Ectodermal cell (in vitro differentiated cells): Measurements from ENCODE around the gene MYO5B.

Experiments
- H3K27ac ChIP-seq: 2 replicates; pipeline ENCODE4 v1.7.0; 2013; ENCODE audit warnings: mild to moderate bottlenecking, low read depth, low read length; ENCODE audit not compliant: insufficient read depth, poor library complexity, severe bottlenecking
- H3K27me3 ChIP-seq: 2 replicates; pipeline ENCODE4 v1.7.0; 2013; ENCODE audit warnings: mild to moderate bottlenecking, low read length; ENCODE audit not compliant: insufficient read depth, control insufficient read depth, poor library complexity, severe bottlenecking
- H3K36me3 ChIP-seq: one replicate; pipeline ENCODE4 v1.7.0; 2013; ENCODE audit warnings: low read length; ENCODE audit not compliant: control insufficient read depth, insufficient read depth
- H3K4me1 ChIP-seq: one replicate; pipeline ENCODE4 v1.7.0; 2013; ENCODE audit warnings: low read length; ENCODE audit not compliant: control insufficient read depth, insufficient read depth
- H3K4me3 ChIP-seq: 2 replicates; pipeline ENCODE4 v1.7.0; 2013; ENCODE audit warnings: low read depth, low read length, control low read depth; ENCODE audit not compliant: insufficient read depth
- H3K9me3 ChIP-seq: 2 replicates; pipeline ENCODE4 v1.7.0; 2013; ENCODE audit warnings: mild to moderate bottlenecking, low read length, moderate library complexity; ENCODE audit not compliant: control insufficient read depth
- WGBS, 2 experiments: methylation state at CpG; one replicate each; pipeline ENCODE4 v1.1.7; 2013; ENCODE audit warnings: missing lambda C conversion rate in 2 of 2; 5-methylcytosine and 5-hydroxymethylcytosine counted together

Gene MYO5B

DNA sequence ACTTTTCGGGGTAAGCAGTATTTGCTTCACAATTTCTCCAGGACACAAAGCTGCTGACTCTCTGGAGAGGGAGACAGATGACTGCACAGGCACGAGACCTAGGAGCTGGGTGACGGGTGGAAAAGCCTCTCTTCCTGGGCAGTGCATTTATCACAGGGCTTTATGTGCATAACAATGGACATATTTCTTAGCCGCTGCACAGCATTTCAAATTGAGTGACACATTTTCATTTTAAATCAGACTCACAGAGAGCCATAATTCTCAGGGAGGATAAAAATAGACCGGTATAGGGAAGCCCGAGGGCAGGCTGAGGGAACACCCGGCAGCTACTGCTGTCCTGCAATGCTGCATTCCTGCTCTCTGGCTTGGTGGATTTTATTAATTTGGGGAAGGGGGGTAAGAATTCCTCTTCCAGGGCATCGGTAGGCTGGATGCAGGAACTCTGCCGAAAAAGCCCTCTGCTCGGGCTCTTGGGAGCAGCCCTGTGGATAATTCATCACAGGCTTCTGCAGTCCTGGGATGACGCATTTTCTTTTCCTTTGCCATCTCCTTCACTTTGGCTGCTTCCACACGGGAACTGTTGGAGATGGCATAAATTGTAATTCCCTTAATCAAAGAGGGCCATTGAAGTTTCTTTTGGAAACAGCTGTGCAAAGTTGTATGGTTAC lies 273.5 kb downstream of the MYO5B start:
- Histone ChIP-seq H3K4me3 (no peak overlapping the region), H3K9me3 (no peaks in the 10 kb centered on the region), H3K27me3 (no peaks in the 10 kb centered on the region), H3K36me3 (no peaks in the 10 kb centered on the region), H3K4me1 (peaks cover 23% of the 10 kb centered on the region), H3K27ac (no peak overlapping the region)
- WGBS, 2 experiments = 89 to 92% methylated on average over 12 of the region's 12 CpGs

GRCh38 chr18:49920731-49921130 lies 274.2 kb downstream of the MYO5B start:
- no peaks in the 10 kb centered on the region for H3K27me3 ChIP-seq
- WGBS, 2 experiments = 67 to 69% methylated on average over 4 to 5 of the region's 6 CpGs
- H3K4me1 ChIP-seq = peaks cover 23% of the 10 kb centered on the region
- no peaks in the 10 kb centered on the region for H3K9me3 ChIP-seq
- no peak overlapping the region for H3K4me3 ChIP-seq
- no peak overlapping the region for H3K27ac ChIP-seq
- H3K36me3 ChIP-seq = no peaks in the 10 kb centered on the region

- H3K4me1 ChIP-seq = peaks cover 19% of the 10 kb centered on the region
- no peaks in the 10 kb centered on the region for H3K27me3 ChIP-seq
- 96 to 97% methylated on average over 5 of the region's 5 CpGs for WGBS, 2 experiments
- H3K4me3 ChIP-seq = no peak overlapping the region
- no peaks in the 10 kb centered on the region for H3K36me3 ChIP-seq
- no peak overlapping the region for H3K27ac ChIP-seq
- peaks cover under 1% of the 10 kb centered on the region for H3K9me3 ChIP-seq
Observed at GRCh38 chr18:49917742-49918141, 277.2 kb downstream of the MYO5B start.

- H3K4me3 ChIP-seq = no peak overlapping the region
- H3K36me3 ChIP-seq = no peaks in the 10 kb centered on the region
- peaks cover 11% of the 10 kb centered on the region for H3K4me1 ChIP-seq
- H3K27ac ChIP-seq = no peak overlapping the region
- H3K9me3 ChIP-seq = peaks cover 4% of the 10 kb centered on the region
- 85 to 88% methylated on average over 7 of the region's 7 CpGs for WGBS, 2 experiments
- H3K27me3 ChIP-seq = no peaks in the 10 kb centered on the region
Observed at GRCh38 chr18:49915352-49915751, 279.6 kb downstream of the MYO5B start.

GRCh38 chr18:49913221-49913620 lies 281.7 kb downstream of the MYO5B start:
- H3K27me3 ChIP-seq = no peaks in the 10 kb centered on the region
- no peak overlapping the region for H3K4me3 ChIP-seq
- peaks cover 7% of the 10 kb centered on the region for H3K4me1 ChIP-seq
- 90 to 91% methylated on average over 3 of the region's 3 CpGs for WGBS, 2 experiments
- H3K9me3 ChIP-seq = peaks cover 4% of the 10 kb centered on the region
- no peaks in the 10 kb centered on the region for H3K36me3 ChIP-seq
- no peak overlapping the region for H3K27ac ChIP-seq

GRCh38 chr18:49911427-49911826 lies 283.5 kb downstream of the MYO5B start:
- WGBS, 2 experiments = 21 to 23% methylated on average over 4 of the region's 4 CpGs
- Histone ChIP-seq H3K9me3 (peaks cover 4% of the 10 kb centered on the region), H3K4me3 (no peak overlapping the region), H3K27ac (no peak overlapping the region), H3K4me1 (peaks cover 12% of the 10 kb centered on the region), H3K27me3 (no peaks in the 10 kb centered on the region), H3K36me3 (no peaks in the 10 kb centered on the region)

- Histone ChIP-seq H3K4me1 (peaks cover 12% of the 10 kb centered on the region), H3K27me3 (no peaks in the 10 kb centered on the region), H3K4me3 (no peak overlapping the region), H3K36me3 (no peaks in the 10 kb centered on the region), H3K27ac (no peak overlapping the region), H3K9me3 (peaks cover 4% of the 10 kb centered on the region)
- 78 to 86% methylated on average over 2 of the region's 2 CpGs for WGBS, 2 experiments
Observed at GRCh38 chr18:49910986-49911385, 284.0 kb downstream of the MYO5B start.

DNA sequence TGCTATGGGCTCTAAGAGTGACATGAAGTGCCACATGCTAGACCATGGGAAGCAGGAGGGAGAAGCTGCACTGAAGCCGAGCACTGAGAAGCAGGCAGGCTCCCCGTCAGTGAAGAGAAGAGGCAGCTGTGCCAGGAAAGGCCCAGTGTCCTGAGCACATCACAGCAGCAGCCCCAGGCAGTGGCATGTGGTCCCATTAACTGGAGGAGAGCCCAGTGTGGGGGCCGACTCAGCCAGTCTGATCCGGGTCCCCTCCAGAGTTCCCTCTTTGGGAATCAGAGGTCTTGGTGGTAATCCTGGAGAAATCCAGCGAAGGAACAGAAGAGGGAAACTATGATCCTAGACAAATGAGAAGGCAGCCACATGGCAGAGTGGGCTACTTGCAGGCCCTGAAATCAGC lies 284.9 kb downstream of the MYO5B start:
- H3K27me3 ChIP-seq = no peaks in the 10 kb centered on the region
- no peak overlapping the region for H3K27ac ChIP-seq
- WGBS, 2 experiments = 79 to 81% methylated on average over 5 of the region's 5 CpGs

DNA sequence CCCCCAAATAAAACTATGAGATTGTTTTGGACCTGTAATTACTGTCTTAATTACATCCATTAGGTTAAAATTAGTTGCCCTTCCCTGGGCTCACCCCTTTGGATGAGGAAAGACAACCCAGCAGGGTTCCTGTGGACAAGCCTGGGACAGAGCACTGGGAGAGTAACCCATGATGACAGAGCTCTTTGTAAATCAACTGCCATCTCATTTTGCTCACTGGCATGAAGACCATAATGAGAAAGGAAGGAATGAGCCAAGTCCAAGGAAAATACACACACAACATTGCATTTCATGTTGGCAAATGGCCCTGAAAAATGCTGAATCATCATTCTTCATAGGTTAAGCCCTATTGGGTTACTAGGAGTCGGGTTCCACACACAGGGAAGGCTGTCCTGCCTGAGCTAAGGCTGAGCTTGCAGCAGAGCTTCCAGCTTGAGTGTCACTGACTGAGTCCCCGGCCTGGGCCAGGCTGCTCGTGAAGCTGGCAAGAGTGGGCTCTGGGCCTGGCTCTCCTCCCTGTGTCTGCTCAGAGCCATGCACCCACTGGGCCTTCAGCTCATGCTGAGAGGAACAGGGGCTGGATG lies 287.5 kb downstream of the MYO5B start:
- Histone ChIP-seq H3K9me3 (peaks cover under 1% of the 10 kb centered on the region), H3K36me3 (no peaks in the 10 kb centered on the region), H3K27me3 (no peaks in the 10 kb centered on the region), H3K4me3 (no peak overlapping the region), H3K4me1 (peaks cover 12% of the 10 kb centered on the region), H3K27ac (no peak overlapping the region)
- WGBS, 2 experiments = 69 to 73% methylated on average over 3 of the region's 3 CpGs

More for the DNA sequence above, 284.9 kb downstream of the MYO5B start:
- peaks cover 12% of the 10 kb centered on the region for H3K4me1 ChIP-seq
- no peaks in the 10 kb centered on the region for H3K36me3 ChIP-seq
- H3K9me3 ChIP-seq = peaks cover 4% of the 10 kb centered on the region
- H3K4me3 ChIP-seq = no peak overlapping the region

- Histone ChIP-seq H3K4me1 (peaks cover 4% of the 10 kb centered on the region), H3K36me3 (no peaks in the 10 kb centered on the region), H3K27ac (no peak overlapping the region), H3K27me3 (no peaks in the 10 kb centered on the region), H3K4me3 (no peak overlapping the region), H3K9me3 (no peaks in the 10 kb centered on the region)
- 88 to 89% methylated on average over 5 of the region's 5 CpGs for WGBS, 2 experiments
Observed at GRCh38 chr18:49905771-49906170, 289.2 kb downstream of the MYO5B start.
